GM21381 (cell line): ENCODE data around the gene PTCD3.

ENCODE experiments used
- ATAC-seq: cut with Tn5 transposase; IDR thresholded peaks from one replicate; pipeline ENCODE4 v1.9.1; 2021; ENCODE audit warnings: mild to moderate bottlenecking, moderate library complexity; ENCODE audit not compliant: unreplicated experiment

PTCD3 gene

GRCh38 chr2:86105969-86106945 lies at the start of gene PTCD3:
Gene PTCD3, plus strand, starts transcription at chr2:86106235. Its CDS starts 13 bp downstream, at chr2:86106248.
- peak; percentile 93 for ATAC-seq

- ATAC-seq: no peak
Observed at GRCh38 chr2:86056590-86057331, 49.3 kb upstream of the PTCD3 start.

GRCh38 chr2:86062043-86062442 lies 44.0 kb upstream of the PTCD3 start:
- no peak for ATAC-seq

- no peak for ATAC-seq
Observed at GRCh38 chr2:86064006-86064405, 42.0 kb upstream of the PTCD3 start.

- ATAC-seq: no peak
Observed at GRCh38 chr2:86065512-86065911, 40.5 kb upstream of the PTCD3 start.

GRCh38 chr2:86066007-86066578 lies 39.9 kb upstream of the PTCD3 start:
- no peak for ATAC-seq

- ATAC-seq: no peak
Observed at GRCh38 chr2:86066915-86067314, 39.1 kb upstream of the PTCD3 start.

GRCh38 chr2:86068136-86068588 lies 37.9 kb upstream of the PTCD3 start:
- ATAC-seq: no peak

GRCh38 chr2:86068648-86069047 lies 37.4 kb upstream of the PTCD3 start:
- no peak for ATAC-seq

- no peak for ATAC-seq
Observed at GRCh38 chr2:86069091-86069685, 36.8 kb upstream of the PTCD3 start.

- no peak for ATAC-seq
Observed at GRCh38 chr2:86069783-86070339, 36.2 kb upstream of the PTCD3 start.

- no peak for ATAC-seq
Observed at GRCh38 chr2:86070868-86071267, 35.2 kb upstream of the PTCD3 start.

- no peak for ATAC-seq
Observed at GRCh38 chr2:86072271-86072858, 33.7 kb upstream of the PTCD3 start.

- no peak for ATAC-seq
Observed at GRCh38 chr2:86073225-86073624, 32.8 kb upstream of the PTCD3 start.

GRCh38 chr2:86074256-86074655 lies 31.8 kb upstream of the PTCD3 start:
- no peak for ATAC-seq

GRCh38 chr2:86074811-86075210 lies 31.2 kb upstream of the PTCD3 start:
- ATAC-seq: no peak

GRCh38 chr2:86075886-86076285 lies 30.1 kb upstream of the PTCD3 start:
- no peak for ATAC-seq

GRCh38 chr2:86078774-86079545 lies 27.1 kb upstream of the PTCD3 start:
- no peak for ATAC-seq
